Ectodermal cell (in vitro differentiated cells): Measurements from ENCODE around the gene TOP2B.

Source experiments
- H3K27ac ChIP-seq: 2 replicates; pipeline ENCODE4 v1.7.0; 2013; ENCODE audit warnings: mild to moderate bottlenecking, low read depth, low read length; ENCODE audit not compliant: insufficient read depth, poor library complexity, severe bottlenecking
- H3K27me3 ChIP-seq: 2 replicates; pipeline ENCODE4 v1.7.0; 2013; ENCODE audit warnings: mild to moderate bottlenecking, low read length; ENCODE audit not compliant: insufficient read depth, control insufficient read depth, poor library complexity, severe bottlenecking
- H3K36me3 ChIP-seq: one replicate; pipeline ENCODE4 v1.7.0; 2013; ENCODE audit warnings: low read length; ENCODE audit not compliant: control insufficient read depth, insufficient read depth
- H3K4me1 ChIP-seq: one replicate; pipeline ENCODE4 v1.7.0; 2013; ENCODE audit warnings: low read length; ENCODE audit not compliant: control insufficient read depth, insufficient read depth
- H3K4me3 ChIP-seq: 2 replicates; pipeline ENCODE4 v1.7.0; 2013; ENCODE audit warnings: low read depth, low read length, control low read depth; ENCODE audit not compliant: insufficient read depth
- H3K9me3 ChIP-seq: 2 replicates; pipeline ENCODE4 v1.7.0; 2013; ENCODE audit warnings: mild to moderate bottlenecking, low read length, moderate library complexity; ENCODE audit not compliant: control insufficient read depth
- WGBS, 2 experiments: methylation state at CpG; one replicate each; pipeline ENCODE4 v1.1.7; 2013; ENCODE audit warnings: missing lambda C conversion rate in 2 of 2; 5-methylcytosine and 5-hydroxymethylcytosine counted together

TOP2B gene

GRCh38 chr3:25585361-25586166 is 79.1 kb downstream of the TOP2B start:
- Histone ChIP-seq H3K4me1 (no peaks in the 10 kb centered on the region), H3K36me3 (no peaks in the 10 kb centered on the region), H3K9me3 (no peaks in the 10 kb centered on the region), H3K4me3 (no peak overlapping the region), H3K27me3 (no peaks in the 10 kb centered on the region), H3K27ac (no peak overlapping the region)
- WGBS, 2 experiments: 93 to 94% methylated on average over 14 of the region's 14 CpGs

- WGBS, 2 experiments: 92 to 93% methylated on average over 17 of the region's 17 CpGs
These were observed 80.5 kb downstream of the TOP2B start for GRCh38 chr3:25584011-25584789.

GRCh38 chr3:25583343-25583742 is 81.4 kb downstream of the TOP2B start:
- Histone ChIP-seq H3K27ac (no peak overlapping the region), H3K36me3 (no peaks in the 10 kb centered on the region), H3K27me3 (no peaks in the 10 kb centered on the region), H3K4me3 (no peak overlapping the region), H3K9me3 (no peaks in the 10 kb centered on the region), H3K4me1 (no peaks in the 10 kb centered on the region)
- WGBS, 2 experiments: 95% methylated on average over 10 of the region's 10 CpGs

More at GRCh38 chr3:25584011-25584789, 80.5 kb downstream of the TOP2B start:
- H3K27ac ChIP-seq: no peak overlapping the region
- no peaks in the 10 kb centered on the region for H3K4me1 ChIP-seq
- H3K27me3 ChIP-seq: no peaks in the 10 kb centered on the region
- H3K4me3 ChIP-seq: no peak overlapping the region
- H3K9me3 ChIP-seq: no peaks in the 10 kb centered on the region
- H3K36me3 ChIP-seq: no peaks in the 10 kb centered on the region

GRCh38 chr3:25582242-25582641 is 82.5 kb downstream of the TOP2B start:
- Histone ChIP-seq H3K4me1 (no peaks in the 10 kb centered on the region), H3K9me3 (no peaks in the 10 kb centered on the region), H3K36me3 (no peaks in the 10 kb centered on the region), H3K27me3 (no peaks in the 10 kb centered on the region), H3K4me3 (no peak overlapping the region), H3K27ac (no peak overlapping the region)
- WGBS, 2 experiments: 83 to 94% methylated on average over 2 of the region's 2 CpGs

- Histone ChIP-seq H3K9me3 (no peaks in the 10 kb centered on the region), H3K36me3 (no peaks in the 10 kb centered on the region), H3K27ac (no peak overlapping the region), H3K27me3 (no peaks in the 10 kb centered on the region), H3K4me3 (no peak overlapping the region), H3K4me1 (no peaks in the 10 kb centered on the region)
- 91 to 96% methylated on average over 3 of the region's 3 CpGs for WGBS, 2 experiments
These were observed 82.9 kb downstream of the TOP2B start for GRCh38 chr3:25581823-25582222.

- no peaks in the 10 kb centered on the region for H3K27me3 ChIP-seq
- H3K4me3 ChIP-seq: no peak overlapping the region
- H3K9me3 ChIP-seq: no peaks in the 10 kb centered on the region
- H3K27ac ChIP-seq: no peak overlapping the region
- WGBS, 2 experiments: 95 to 98% methylated on average over 7 of the region's 7 CpGs
- H3K36me3 ChIP-seq: no peaks in the 10 kb centered on the region
- no peaks in the 10 kb centered on the region for H3K4me1 ChIP-seq
These were observed 83.4 kb downstream of the TOP2B start for GRCh38 chr3:25581335-25581734.

- Histone ChIP-seq H3K27me3 (no peaks in the 10 kb centered on the region), H3K36me3 (no peaks in the 10 kb centered on the region), H3K27ac (no peak overlapping the region), H3K9me3 (no peaks in the 10 kb centered on the region), H3K4me3 (no peak overlapping the region), H3K4me1 (no peaks in the 10 kb centered on the region)
- WGBS, 2 experiments: 93 to 96% methylated on average over 8 of the region's 8 CpGs
These were observed 84.2 kb downstream of the TOP2B start for GRCh38 chr3:25580534-25580933.

GRCh38 chr3:25578059-25578458 is 86.6 kb downstream of the TOP2B start:
- H3K27me3 ChIP-seq: no peaks in the 10 kb centered on the region
- H3K4me1 ChIP-seq: no peaks in the 10 kb centered on the region
- 93 to 95% methylated on average over 10 of the region's 10 CpGs for WGBS, 2 experiments
- H3K9me3 ChIP-seq: no peaks in the 10 kb centered on the region
- H3K36me3 ChIP-seq: no peaks in the 10 kb centered on the region
- H3K4me3 ChIP-seq: no peak overlapping the region
- no peak overlapping the region for H3K27ac ChIP-seq

GRCh38 chr3:25576831-25577454 is 87.8 kb downstream of the TOP2B start:
- Histone ChIP-seq H3K9me3 (no peaks in the 10 kb centered on the region), H3K4me3 (no peak overlapping the region), H3K36me3 (no peaks in the 10 kb centered on the region), H3K27me3 (no peaks in the 10 kb centered on the region), H3K4me1 (no peaks in the 10 kb centered on the region), H3K27ac (no peak overlapping the region)
- WGBS, 2 experiments: 75 to 77% methylated on average over 15 of the region's 15 CpGs

- Histone ChIP-seq H3K27ac (no peak overlapping the region), H3K36me3 (no peaks in the 10 kb centered on the region), H3K4me3 (no peak overlapping the region), H3K9me3 (no peaks in the 10 kb centered on the region), H3K27me3 (no peaks in the 10 kb centered on the region), H3K4me1 (no peaks in the 10 kb centered on the region)
- 88 to 93% methylated on average over 4 of the region's 4 CpGs for WGBS, 2 experiments
These were observed 88.6 kb downstream of the TOP2B start for GRCh38 chr3:25576146-25576545.
